ENCODE measurements around the gene KCNB1.

KCNB1 gene

GRCh38 chr20:49427751-49428518 is 54.5 kb downstream of the KCNB1 start:
- H3K4me3 ChIP-seq (ENCODE audit: low read depth, low read length): no peak overlapping the region
- no peak for TF ChIP-seq CTCF (IDR thresholded peaks at IDR 0.05; ENCODE audit: low read depth, low read length)

- H3K4me3 ChIP-seq (ENCODE audit: low read depth, low read length): no peak overlapping the region
- no peak for TF ChIP-seq CTCF (IDR thresholded peaks at IDR 0.05; ENCODE audit: low read depth, low read length)
Measured at GRCh38 chr20:49426873-49427272, 55.6 kb downstream of the KCNB1 start.

GRCh38 chr20:49426395-49426794 is 56.1 kb downstream of the KCNB1 start:
- H3K4me3 ChIP-seq (ENCODE audit: low read depth, low read length): no peak overlapping the region
- TF ChIP-seq CTCF (IDR thresholded peaks at IDR 0.05; ENCODE audit: low read depth, low read length): no peak

- H3K4me3 ChIP-seq (ENCODE audit: low read depth, low read length): no peak overlapping the region
- no peak for TF ChIP-seq CTCF (IDR thresholded peaks at IDR 0.05; ENCODE audit: low read depth, low read length)
Measured at GRCh38 chr20:49424536-49424935, 57.9 kb downstream of the KCNB1 start.

- TF ChIP-seq CTCF (IDR thresholded peaks at IDR 0.05; ENCODE audit: low read depth, low read length): no peak
- H3K4me3 ChIP-seq (ENCODE audit: low read depth, low read length): no peak overlapping the region
Measured at GRCh38 chr20:49422161-49422560, 60.3 kb downstream of the KCNB1 start.

GRCh38 chr20:49420811-49421295 is 61.6 kb downstream of the KCNB1 start:
- TF ChIP-seq CTCF (IDR thresholded peaks at IDR 0.05; ENCODE audit: low read depth, low read length): no peak
- H3K4me3 ChIP-seq (ENCODE audit: low read depth, low read length): no peak overlapping the region

- no peak for TF ChIP-seq CTCF (IDR thresholded peaks at IDR 0.05; ENCODE audit: low read depth, low read length)
- H3K4me3 ChIP-seq (ENCODE audit: low read depth, low read length): no peak overlapping the region
Measured at GRCh38 chr20:49420292-49420691, 62.2 kb downstream of the KCNB1 start.
